ENCODE data around the gene CHRNA4.

- TF ChIP-seq CTCF (IDR thresholded peaks at IDR 0.05) (no peak), POLR2A (IDR thresholded peaks at IDR 0.05) (no peak)
These were observed 18.3 kb downstream of the CHRNA4 start for GRCh38 chr20:63342561-63343459.
